Erythroblast (primary cell): ENCODE data around the gene GPR135.

Source experiments
- GATA1 ChIP-seq: IDR thresholded peaks from 2 replicates; pipeline ENCODE4 v1.6.1; 2011; ENCODE audit warnings: low read depth, mild to moderate bottlenecking, control low read depth, low read length, moderate library complexity
- POLR2A ChIP-seq: IDR thresholded peaks from 2 replicates; pipeline ENCODE4 v1.6.1; 2011; ENCODE audit warnings: mild to moderate bottlenecking, low read length

DNA sequence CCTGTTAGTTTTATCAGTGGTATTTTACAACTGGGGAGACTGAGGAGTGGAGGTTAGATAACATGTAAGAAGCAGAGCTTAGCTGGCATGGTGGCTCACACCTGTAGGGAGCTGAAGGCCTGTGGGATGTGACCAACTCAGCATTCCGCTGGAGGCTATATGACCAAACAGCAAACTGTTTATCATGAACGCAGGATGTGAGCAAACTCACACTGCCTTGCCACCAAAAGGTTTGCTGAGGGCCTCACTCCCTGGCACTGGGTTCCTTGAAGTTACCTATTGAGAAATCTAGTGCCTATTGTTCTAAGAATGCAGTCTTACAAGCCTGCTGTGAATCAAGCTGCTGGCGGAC is 42.5 kb upstream of the GPR135 start:
- TF ChIP-seq POLR2A (no peak), GATA1 (no peak)
